Glutamatergic neuron (in vitro differentiated cells): ENCODE results near the gene PDLIM1. TPM values are rescaled to one million over a fixed set of nuclear protein-coding genes. Genes with fewer than 3 reads are reported as not detected.

Source experiments
- DNase-seq: peaks from one replicate; pipeline ENCODE4 v3.0.0; 2022
- H3K27ac Mint-ChIP-seq: one replicate; pipeline ENCODE4 v1.8.0; 2020; ENCODE audit warnings: mild to moderate bottlenecking, mixed read lengths, inconsistent platforms; ENCODE audit not compliant: unreplicated experiment
- H3K27me3 Mint-ChIP-seq: one replicate; pipeline ENCODE4 v1.8.0; 2020; ENCODE audit warnings: mild to moderate bottlenecking, moderate library complexity, mixed read lengths, inconsistent platforms; ENCODE audit not compliant: unreplicated experiment
- H3K36me3 Mint-ChIP-seq: one replicate; pipeline ENCODE4 v1.8.0; 2020; ENCODE audit warnings: mild to moderate bottlenecking, mixed read lengths, inconsistent platforms; ENCODE audit not compliant: unreplicated experiment
- H3K4me1 Mint-ChIP-seq: one replicate; pipeline ENCODE4 v1.8.0; 2020; ENCODE audit warnings: mild to moderate bottlenecking, low read depth, mixed read lengths, inconsistent platforms; ENCODE audit not compliant: unreplicated experiment
- H3K4me3 Mint-ChIP-seq: one replicate; pipeline ENCODE4 v1.8.0; 2020; ENCODE audit warnings: mild to moderate bottlenecking, mixed read lengths, inconsistent platforms; ENCODE audit not compliant: unreplicated experiment
- H3K9me3 Mint-ChIP-seq: one replicate; pipeline ENCODE4 v1.8.0; 2020; ENCODE audit warnings: mild to moderate bottlenecking, moderate library complexity, mixed read lengths, inconsistent platforms; ENCODE audit not compliant: unreplicated experiment
- total RNA-seq: library from RNA; stranded (reverse); fragmentation: NEBNext Ultra II Directional; extraction: Animal tissue kit (Norgen Biotek cat#: 25700); gene quantifications from one replicate; pipeline ENCODE4 v1.2.1, GENCODE V29; 2021; ENCODE audit not compliant: unreplicated experiment
- TF ChIP-seq, protein P1 (sequence below): fragments of 200-600 bp; sonication (generic); IDR thresholded peaks from one replicate; pipeline ENCODE4 v1.5.0; 2021; ENCODE audit not compliant: partially characterized antibody, unreplicated experiment

Gene PDLIM1
- total RNA-seq, 1 donor from 2014 or later = 6.4 TPM

GRCh38 chr10:95225136-95225535 lies 65.7 kb downstream of the PDLIM1 start:
- Mint-ChIP-seq H3K9me3 (peaks cover 2% of the 10 kb centered on the region), H3K36me3 (no peaks in the 10 kb centered on the region), H3K4me1 (peaks cover 11% of the 10 kb centered on the region), H3K27ac (no peak overlapping the region), H3K27me3 (no peaks in the 10 kb centered on the region), H3K4me3 (no peak overlapping the region)
- no peak for DNase-seq
- TF ChIP-seq, protein P1, sequence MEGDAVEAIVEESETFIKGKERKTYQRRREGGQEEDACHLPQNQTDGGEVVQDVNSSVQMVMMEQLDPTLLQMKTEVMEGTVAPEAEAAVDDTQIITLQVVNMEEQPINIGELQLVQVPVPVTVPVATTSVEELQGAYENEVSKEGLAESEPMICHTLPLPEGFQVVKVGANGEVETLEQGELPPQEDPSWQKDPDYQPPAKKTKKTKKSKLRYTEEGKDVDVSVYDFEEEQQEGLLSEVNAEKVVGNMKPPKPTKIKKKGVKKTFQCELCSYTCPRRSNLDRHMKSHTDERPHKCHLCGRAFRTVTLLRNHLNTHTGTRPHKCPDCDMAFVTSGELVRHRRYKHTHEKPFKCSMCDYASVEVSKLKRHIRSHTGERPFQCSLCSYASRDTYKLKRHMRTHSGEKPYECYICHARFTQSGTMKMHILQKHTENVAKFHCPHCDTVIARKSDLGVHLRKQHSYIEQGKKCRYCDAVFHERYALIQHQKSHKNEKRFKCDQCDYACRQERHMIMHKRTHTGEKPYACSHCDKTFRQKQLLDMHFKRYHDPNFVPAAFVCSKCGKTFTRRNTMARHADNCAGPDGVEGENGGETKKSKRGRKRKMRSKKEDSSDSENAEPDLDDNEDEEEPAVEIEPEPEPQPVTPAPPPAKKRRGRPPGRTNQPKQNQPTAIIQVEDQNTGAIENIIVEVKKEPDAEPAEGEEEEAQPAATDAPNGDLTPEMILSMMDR = no peak

- no peaks in the 10 kb centered on the region for H3K9me3 Mint-ChIP-seq
- no peaks in the 10 kb centered on the region for H3K27me3 Mint-ChIP-seq
- no peak for DNase-seq
- no peak overlapping the region for H3K4me3 Mint-ChIP-seq
- TF ChIP-seq, protein P1 = no peak
- no peak overlapping the region for H3K27ac Mint-ChIP-seq
- peaks cover 6% of the 10 kb centered on the region for H3K36me3 Mint-ChIP-seq
- H3K4me1 Mint-ChIP-seq = no peaks in the 10 kb centered on the region
Observed at GRCh38 chr10:95221124-95221523, 69.7 kb downstream of the PDLIM1 start.

DNA sequence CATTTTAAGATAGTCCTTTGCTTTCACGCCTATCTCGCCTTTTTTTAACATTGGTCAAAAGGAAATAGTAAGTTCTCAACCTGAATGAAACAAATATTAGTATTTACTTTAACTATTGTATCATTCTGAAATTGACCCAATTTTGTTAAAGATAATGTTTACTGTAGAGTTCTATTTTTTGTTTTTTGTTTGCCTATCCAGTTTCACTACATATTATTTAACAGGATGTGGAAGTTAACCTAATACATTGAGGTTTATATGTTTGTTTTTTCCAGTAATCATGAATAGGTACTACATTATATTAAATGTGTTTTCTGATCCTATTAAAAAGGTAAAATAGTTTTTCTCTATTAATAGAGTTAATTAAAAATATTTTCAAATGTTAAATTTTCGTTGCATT lies 70.3 kb downstream of the PDLIM1 start:
- peaks cover 8% of the 10 kb centered on the region for H3K36me3 Mint-ChIP-seq
- no peaks in the 10 kb centered on the region for H3K4me1 Mint-ChIP-seq
- TF ChIP-seq, protein P1 = no peak
- H3K9me3 Mint-ChIP-seq = no peaks in the 10 kb centered on the region
- H3K27me3 Mint-ChIP-seq = no peaks in the 10 kb centered on the region
- H3K27ac Mint-ChIP-seq = no peak overlapping the region
- DNase-seq = no peak
- no peak overlapping the region for H3K4me3 Mint-ChIP-seq

DNA sequence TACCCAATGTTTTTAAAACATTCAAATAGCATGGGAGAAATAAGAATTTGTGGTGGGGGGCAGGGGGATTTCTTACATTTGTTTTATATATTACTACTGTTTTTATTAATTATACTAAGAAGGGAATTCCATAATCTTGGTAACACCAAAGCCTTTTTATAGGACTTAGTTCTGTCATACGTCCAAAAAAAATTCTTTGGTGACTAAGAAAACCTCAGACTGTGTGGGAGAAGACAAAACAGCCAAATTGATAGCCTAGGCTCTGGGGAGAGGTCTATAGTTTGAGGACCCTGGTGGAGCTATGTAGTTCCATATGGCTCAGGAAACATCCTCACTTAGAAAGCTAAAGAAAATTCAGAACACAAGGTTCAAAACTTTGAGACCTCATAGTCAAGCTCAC lies 73.3 kb downstream of the PDLIM1 start:
- no peaks in the 10 kb centered on the region for H3K4me1 Mint-ChIP-seq
- H3K9me3 Mint-ChIP-seq = no peaks in the 10 kb centered on the region
- TF ChIP-seq, protein P1 = no peak

GRCh38 chr10:95214793-95215192 lies 76.0 kb downstream of the PDLIM1 start:
- no peaks in the 10 kb centered on the region for H3K9me3 Mint-ChIP-seq
- no peak overlapping the region for H3K27ac Mint-ChIP-seq
- DNase-seq = no peak
- no peaks in the 10 kb centered on the region for H3K27me3 Mint-ChIP-seq
- TF ChIP-seq, protein P1 = no peak
- H3K4me1 Mint-ChIP-seq = no peaks in the 10 kb centered on the region
- no peak overlapping the region for H3K4me3 Mint-ChIP-seq
- peaks cover 8% of the 10 kb centered on the region for H3K36me3 Mint-ChIP-seq

More for the DNA sequence above, 73.3 kb downstream of the PDLIM1 start:
- H3K4me3 Mint-ChIP-seq = no peak overlapping the region
- no peak for DNase-seq
- peaks cover 8% of the 10 kb centered on the region for H3K36me3 Mint-ChIP-seq
- H3K27me3 Mint-ChIP-seq = no peaks in the 10 kb centered on the region
- H3K27ac Mint-ChIP-seq = no peak overlapping the region
